DMS53 treated with DMSO at 0.1 percent for 48 hours (cell line): ENCODE data around the gene LILRA5.
"Not testable (repeated sequence)": the region's sequence is repeated elsewhere in the genome, so short reads cannot be mapped to it uniquely, and the experiment has no call there.

Source experiments
- DNase-seq: peaks from one replicate; lab custom pipeline; 2025; ENCODE audit not compliant: unreplicated experiment; lab: John Stamatoyannopoulos, UW

The LILRA5 gene

GRCh38 chr19:54312436-54313377, at the start of gene LILRA5:
TSS of gene LILRA5 (minus strand) at chr19:54313166. CDS start at chr19:54313019, 147 bp downstream.
- no peak for DNase-seq

- DNase-seq, result not testable (repeated sequence)
Observed at GRCh38 chr19:54361680-54362422, 48.9 kb upstream of the LILRA5 start.

GRCh38 chr19:54359149-54359820, 46.3 kb upstream of the LILRA5 start:
- not testable (repeated sequence) for DNase-seq

- no peak for DNase-seq
Observed at GRCh38 chr19:54357381-54357780, 44.4 kb upstream of the LILRA5 start.

- DNase-seq, result no peak
Observed at GRCh38 chr19:54356444-54357056, 43.6 kb upstream of the LILRA5 start.

GRCh38 chr19:54355675-54356074, 42.7 kb upstream of the LILRA5 start:
- no peak for DNase-seq

GRCh38 chr19:54354761-54355160, 41.8 kb upstream of the LILRA5 start:
- DNase-seq, result no peak

GRCh38 chr19:54352546-54352945, 39.6 kb upstream of the LILRA5 start:
- DNase-seq, result no peak

- no peak for DNase-seq
Observed at GRCh38 chr19:54352041-54352440, 39.1 kb upstream of the LILRA5 start.

GRCh38 chr19:54351474-54351873, 38.5 kb upstream of the LILRA5 start:
- no peak for DNase-seq

- no peak for DNase-seq
Observed at GRCh38 chr19:54345938-54346386, 33.0 kb upstream of the LILRA5 start.

- no peak for DNase-seq
Observed at GRCh38 chr19:54343868-54344267, 30.9 kb upstream of the LILRA5 start.

- DNase-seq, result no peak
Observed at GRCh38 chr19:54341295-54341694, 28.3 kb upstream of the LILRA5 start.

GRCh38 chr19:54339646-54340358, 26.8 kb upstream of the LILRA5 start:
- no peak for DNase-seq

- no peak for DNase-seq
Observed at GRCh38 chr19:54338521-54338920, 25.6 kb upstream of the LILRA5 start.

GRCh38 chr19:54337858-54338230, 24.9 kb upstream of the LILRA5 start:
- DNase-seq, result no peak

GRCh38 chr19:54336893-54337857, 24.2 kb upstream of the LILRA5 start:
- no peak for DNase-seq

- no peak for DNase-seq
Observed at GRCh38 chr19:54335979-54336892, 23.3 kb upstream of the LILRA5 start.
